ENCODE results near the gene DPCD.

DNA sequence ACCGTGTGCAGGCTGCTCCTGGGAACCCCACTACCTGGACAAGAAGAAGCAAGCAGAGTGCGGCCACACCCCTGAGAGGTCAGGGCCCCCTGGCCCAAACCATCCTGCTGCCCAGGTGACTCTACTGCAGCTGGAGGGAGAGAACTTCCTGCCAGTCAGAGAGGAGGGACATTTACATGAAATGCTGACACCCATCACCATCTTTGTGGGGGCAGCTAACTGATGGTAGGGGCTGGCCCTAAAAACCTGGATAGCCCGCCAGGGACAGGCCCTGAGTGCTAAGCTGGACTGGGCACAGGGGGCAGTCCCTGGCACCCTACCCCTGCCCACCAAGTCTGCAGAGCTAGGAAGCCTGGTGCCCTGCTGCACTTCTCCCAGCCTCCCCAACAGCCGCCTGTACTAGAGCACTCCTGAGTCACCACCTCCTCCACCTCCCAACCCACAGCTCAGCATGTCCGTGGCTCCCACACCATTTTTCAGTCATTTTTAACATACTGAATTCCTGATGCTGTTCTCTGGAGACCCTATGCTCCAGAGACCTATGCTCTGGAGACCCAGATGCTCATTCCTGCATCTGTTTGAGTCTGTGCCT is 27.5 kb downstream of the DPCD start:
- no peak for TF ChIP-seq POLR2A (IDR thresholded peaks at IDR 0.05)
- TF ChIP-seq, protein P1, sequence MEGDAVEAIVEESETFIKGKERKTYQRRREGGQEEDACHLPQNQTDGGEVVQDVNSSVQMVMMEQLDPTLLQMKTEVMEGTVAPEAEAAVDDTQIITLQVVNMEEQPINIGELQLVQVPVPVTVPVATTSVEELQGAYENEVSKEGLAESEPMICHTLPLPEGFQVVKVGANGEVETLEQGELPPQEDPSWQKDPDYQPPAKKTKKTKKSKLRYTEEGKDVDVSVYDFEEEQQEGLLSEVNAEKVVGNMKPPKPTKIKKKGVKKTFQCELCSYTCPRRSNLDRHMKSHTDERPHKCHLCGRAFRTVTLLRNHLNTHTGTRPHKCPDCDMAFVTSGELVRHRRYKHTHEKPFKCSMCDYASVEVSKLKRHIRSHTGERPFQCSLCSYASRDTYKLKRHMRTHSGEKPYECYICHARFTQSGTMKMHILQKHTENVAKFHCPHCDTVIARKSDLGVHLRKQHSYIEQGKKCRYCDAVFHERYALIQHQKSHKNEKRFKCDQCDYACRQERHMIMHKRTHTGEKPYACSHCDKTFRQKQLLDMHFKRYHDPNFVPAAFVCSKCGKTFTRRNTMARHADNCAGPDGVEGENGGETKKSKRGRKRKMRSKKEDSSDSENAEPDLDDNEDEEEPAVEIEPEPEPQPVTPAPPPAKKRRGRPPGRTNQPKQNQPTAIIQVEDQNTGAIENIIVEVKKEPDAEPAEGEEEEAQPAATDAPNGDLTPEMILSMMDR (IDR thresholded peaks at IDR 0.05): no peak
